Measurements from ENCODE around the gene WWTR1.

GRCh38 chr3:149534671-149535332, 123.0 kb downstream of the WWTR1 start:
- no peak for TF ChIP-seq CTCF (IDR thresholded peaks at IDR 0.05)
- TF ChIP-seq POLR2A (IDR thresholded peaks at IDR 0.05): no peak

Measured in upper lobe of left lung (tissue), 4 donors.